Ishikawa (cell line): ENCODE data around the gene MTUS2.

ENCODE experiments used
- CEBPB ChIP-seq: IDR thresholded peaks from 2 replicates; pipeline ENCODE4 v1.6.1; 2012
- CREB1 ChIP-seq: IDR thresholded peaks from 2 replicates; pipeline ENCODE4 v1.6.1; 2012; ENCODE audit warnings: low read depth
- EGR1 ChIP-seq: IDR thresholded peaks from 2 replicates; pipeline ENCODE4 v1.6.1; 2012
- EP300 ChIP-seq: IDR thresholded peaks from 2 replicates; pipeline ENCODE4 v1.6.1; 2012; ENCODE audit warnings: borderline replicate concordance
- FOXM1 ChIP-seq: IDR thresholded peaks from 2 replicates; pipeline ENCODE4 v1.6.1; 2012; ENCODE audit warnings: low read depth, borderline replicate concordance
- MAX ChIP-seq: IDR thresholded peaks from 2 replicates; pipeline ENCODE4 v1.6.1; 2012
- RAD21 ChIP-seq: IDR thresholded peaks from 2 replicates; pipeline ENCODE4 v1.6.1; 2012; ENCODE audit warnings: low read depth
- REST ChIP-seq: IDR thresholded peaks from 2 replicates; pipeline ENCODE4 v1.6.1; 2012; ENCODE audit warnings: low read depth, mild to moderate bottlenecking
- TAF1 ChIP-seq: IDR thresholded peaks from 2 replicates; pipeline ENCODE4 v1.6.1; 2012; ENCODE audit warnings: low read depth, mild to moderate bottlenecking
- TCF12 ChIP-seq: IDR thresholded peaks from 2 replicates; pipeline ENCODE4 v1.6.1; 2012; ENCODE audit warnings: low read depth
- TEAD4 ChIP-seq: IDR thresholded peaks from 2 replicates; pipeline ENCODE4 v1.6.1; 2012
- ZBTB7A ChIP-seq: IDR thresholded peaks from 2 replicates; pipeline ENCODE4 v1.6.1; 2012; ENCODE audit warnings: low read depth

- no peak for TF ChIP-seq EP300
- no peak for TF ChIP-seq REST
- no peak for TF ChIP-seq MAX
- no peak for TF ChIP-seq ZBTB7A
- no peak for TF ChIP-seq RAD21
- no peak for TF ChIP-seq TCF12
- TF ChIP-seq TAF1 = no peak
- TF ChIP-seq CREB1 = no peak
- TF ChIP-seq FOXM1 = no peak
- TF ChIP-seq TEAD4 = no peak
- TF ChIP-seq CEBPB = no peak
- TF ChIP-seq EGR1 = no peak
These were observed 539.0 kb downstream of the MTUS2 start for GRCh38 chr13:29359181-29359580.
